Subcutaneous adipose tissue (tissue), 4 donors: Measurements from ENCODE around the gene ELF5. TPM values are rescaled to one million over a fixed set of nuclear protein-coding genes. Genes with fewer than 3 reads are reported as not detected.

Experiments
- total RNA-seq, 4 donors: library from RNA; depleted of rRNA; stranded (reverse); fragments of >200 nt; gene quantifications; one replicate each; pipeline ENCODE4 v1.1.0, GENCODE V29; 2016
- TF ChIP-seq, protein P1 (sequence below): fragments of 450-650 bp; IDR thresholded peaks from one replicate; pipeline ENCODE4 v1.5.1; 2016; ENCODE audit warnings: low read depth, mild to moderate bottlenecking, control low read depth, antibody characterized with exemption, moderate library complexity

ELF5 gene
- total RNA-seq, 4 donors from 2014 or later, result not detected

DNA sequence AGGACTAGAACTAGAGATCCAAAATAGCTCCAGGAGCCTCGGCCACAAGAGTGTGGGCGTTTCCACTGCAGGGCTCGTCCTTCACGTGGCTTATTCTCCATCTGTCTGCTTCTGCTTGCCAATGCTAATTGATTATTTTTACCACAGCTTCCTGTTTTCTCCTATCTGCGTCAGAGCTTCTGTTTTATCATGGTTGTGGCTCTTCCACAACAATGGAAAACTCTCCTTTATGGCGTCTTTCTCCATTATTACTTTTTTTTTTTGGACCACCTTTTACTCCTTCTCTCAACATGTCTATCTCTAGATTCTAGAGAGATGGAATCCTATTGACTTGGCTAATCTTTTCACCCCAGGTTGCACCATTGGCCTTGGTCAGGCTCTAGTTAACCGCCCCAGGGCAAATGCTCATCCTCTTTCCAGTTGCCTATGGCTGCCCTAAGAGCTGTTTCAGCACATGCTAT, 49.0 kb downstream of the ELF5 start:
- TF ChIP-seq, protein P1, sequence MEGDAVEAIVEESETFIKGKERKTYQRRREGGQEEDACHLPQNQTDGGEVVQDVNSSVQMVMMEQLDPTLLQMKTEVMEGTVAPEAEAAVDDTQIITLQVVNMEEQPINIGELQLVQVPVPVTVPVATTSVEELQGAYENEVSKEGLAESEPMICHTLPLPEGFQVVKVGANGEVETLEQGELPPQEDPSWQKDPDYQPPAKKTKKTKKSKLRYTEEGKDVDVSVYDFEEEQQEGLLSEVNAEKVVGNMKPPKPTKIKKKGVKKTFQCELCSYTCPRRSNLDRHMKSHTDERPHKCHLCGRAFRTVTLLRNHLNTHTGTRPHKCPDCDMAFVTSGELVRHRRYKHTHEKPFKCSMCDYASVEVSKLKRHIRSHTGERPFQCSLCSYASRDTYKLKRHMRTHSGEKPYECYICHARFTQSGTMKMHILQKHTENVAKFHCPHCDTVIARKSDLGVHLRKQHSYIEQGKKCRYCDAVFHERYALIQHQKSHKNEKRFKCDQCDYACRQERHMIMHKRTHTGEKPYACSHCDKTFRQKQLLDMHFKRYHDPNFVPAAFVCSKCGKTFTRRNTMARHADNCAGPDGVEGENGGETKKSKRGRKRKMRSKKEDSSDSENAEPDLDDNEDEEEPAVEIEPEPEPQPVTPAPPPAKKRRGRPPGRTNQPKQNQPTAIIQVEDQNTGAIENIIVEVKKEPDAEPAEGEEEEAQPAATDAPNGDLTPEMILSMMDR, result no peak

GRCh38 chr11:34461215-34461614, 52.4 kb downstream of the ELF5 start:
- TF ChIP-seq, protein P1, result no peak

GRCh38 chr11:34460278-34460677, 53.3 kb downstream of the ELF5 start:
- TF ChIP-seq, protein P1, result no peak

DNA sequence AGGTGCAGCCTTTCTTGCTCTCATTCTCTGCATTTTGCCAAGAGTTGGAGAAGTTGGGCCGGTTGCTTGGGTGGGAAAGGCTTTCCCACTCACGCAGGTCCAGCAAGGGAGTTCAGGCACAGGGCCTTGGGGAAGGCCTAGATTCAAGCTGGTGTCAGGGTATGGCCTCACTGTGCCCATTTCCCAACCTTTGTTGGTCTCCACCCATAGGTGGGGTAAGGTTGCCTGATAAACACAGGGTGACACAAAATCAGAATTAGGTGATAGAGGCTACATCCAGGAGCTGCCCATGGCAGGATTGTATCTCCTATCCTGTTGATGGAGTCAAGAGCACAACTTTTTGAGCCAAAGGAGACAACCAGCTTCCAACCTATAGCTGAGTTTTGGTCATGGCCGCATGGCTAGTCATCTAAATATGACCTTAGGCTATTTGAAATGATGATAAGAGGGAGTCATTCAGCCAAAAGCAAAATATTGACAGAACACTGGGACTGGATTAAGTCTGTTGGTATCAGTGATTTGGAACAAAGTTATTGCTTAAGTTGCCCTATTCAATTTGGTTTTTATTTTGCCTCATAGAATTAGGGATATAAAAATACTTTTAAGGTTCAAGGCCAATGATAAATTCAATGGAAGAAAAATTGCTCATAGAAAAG, 54.0 kb downstream of the ELF5 start:
- TF ChIP-seq, protein P1, result no peak

- TF ChIP-seq, protein P1, result no peak
Measured at GRCh38 chr11:34458525-34458924, 55.1 kb downstream of the ELF5 start.

- TF ChIP-seq, protein P1, result no peak
Measured at GRCh38 chr11:34457607-34458006, 56.0 kb downstream of the ELF5 start.

DNA sequence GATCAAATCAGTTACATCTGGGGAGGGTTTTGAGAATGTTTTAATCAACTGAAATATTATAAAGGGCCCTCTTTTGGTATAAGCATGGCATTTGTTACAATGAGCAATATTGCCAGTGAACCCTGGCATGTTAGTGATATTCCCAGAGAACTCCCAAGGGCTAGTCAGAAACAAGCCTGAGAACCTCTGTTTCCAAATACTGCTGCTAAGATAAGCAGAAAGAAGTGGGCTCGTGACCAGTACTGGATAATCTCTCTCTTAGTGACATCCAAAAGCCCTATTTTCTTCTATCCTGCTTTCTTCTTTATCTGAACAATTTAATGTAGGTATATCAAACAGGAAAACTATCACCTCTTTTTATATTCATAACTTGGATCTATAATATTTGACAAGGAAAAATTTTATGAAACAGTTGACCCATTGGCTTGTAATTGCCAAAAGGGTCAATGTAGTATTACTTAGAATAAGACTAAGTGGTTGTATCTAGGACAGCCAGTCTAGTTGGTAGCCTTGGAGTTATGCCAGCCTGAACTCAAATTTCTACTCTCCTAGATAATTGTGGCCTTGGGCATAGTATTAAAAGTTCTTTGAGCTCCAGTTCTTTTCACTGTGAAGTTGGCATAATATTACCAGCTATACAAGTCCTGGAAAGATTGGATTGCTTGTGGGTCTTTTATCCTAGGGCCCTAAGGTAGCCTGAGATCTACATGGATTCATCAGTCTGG, 59.1 kb downstream of the ELF5 start:
- TF ChIP-seq, protein P1, result no peak
